Esophagus muscularis mucosa (tissue), 4 donors: ENCODE data around the gene CBL. TPM values are rescaled to one million over a fixed set of nuclear protein-coding genes. Genes with fewer than 3 reads are reported as not detected.

Experiments
- DNase-seq: peaks from one replicate; pipeline ENCODE4 v3.0.0-alpha.2; 2017; ENCODE audit errors: extremely low spot score
- H3K27ac ChIP-seq, 4 donors: fragments of 200-600 bp; sonication (generic); replicated peaks in 1 of 4; 1 replicate in 3 of 4; 2 replicates in 1 of 4; pipeline ENCODE4 v1.5.1; 2016 to 2019; ENCODE audit warnings: mild to moderate bottlenecking in 1 of 4
- H3K27me3 ChIP-seq, 4 donors: fragments of 200-600 bp; sonication (generic); one replicate each; pipeline versions ENCODE4 v1.5.1 to v1.6.0; 2016 to 2019
- H3K36me3 ChIP-seq, 4 donors: fragments of 200-600 bp; sonication (generic); one replicate each; pipeline ENCODE4 v1.5.1; 2016 to 2019
- H3K4me1 ChIP-seq, 4 donors: fragments of 200-600 bp; sonication (generic); one replicate each; pipeline ENCODE4 v1.5.1; 2016 to 2019
- H3K4me3 ChIP-seq, 4 donors: fragments of 200-600 bp; sonication (generic); 1 replicate in 2 of 4; 2 replicates in 2 of 4; pipeline ENCODE4 v1.5.1; 2016 to 2019; ENCODE audit warnings: mild to moderate bottlenecking in 4 of 4, moderate library complexity in 1 of 4
- H3K9me3 ChIP-seq, 4 donors: fragments of 200-600 bp; sonication (generic); 1 replicate in 3 of 4; 2 replicates in 1 of 4; pipeline ENCODE4 v1.5.1; 2016 to 2019
- CTCF ChIP-seq, 3 experiments: fragments of 200-600 bp in 2 of 3; fragments of 450-650 bp in 1 of 3; sonication (generic) in 2 of 3; IDR thresholded peaks; one replicate each; pipeline ENCODE4 v1.5.1; 2017 to 2019; ENCODE audit warnings: antibody characterized with exemption in 3 of 3, mild to moderate bottlenecking in 2 of 3, moderate library complexity in 1 of 3
- EP300 ChIP-seq: sonication (generic); formaldehyde crosslinking; IDR thresholded peaks from one replicate; pipeline ENCODE4 v1.6.1; 2017; ENCODE audit warnings: antibody characterized with exemption
- POLR2A ChIP-seq: fragments of 450-650 bp; IDR thresholded peaks from one replicate; pipeline ENCODE4 v1.6.1; 2017; ENCODE audit warnings: antibody characterized with exemption, moderate library complexity, mild to moderate bottlenecking, low read depth
- POLR2AphosphoS5 ChIP-seq, 2 donors: sonication (generic); formaldehyde crosslinking; IDR thresholded peaks; one replicate each; pipeline ENCODE4 v1.6.1; 2017; ENCODE audit warnings: antibody characterized with exemption in 2 of 2
- WGBS: methylation state at CpG from one replicate; pipeline ENCODE4 v1.1.5; 2018; 5-methylcytosine and 5-hydroxymethylcytosine counted together
- intact Hi-C: fragments of 100-400 bp; cut with DNase I; formaldehyde crosslinking; loops from one replicate; pipeline ENCODE4 v1.15.1; 2023
- total RNA-seq, 4 donors: library from RNA; depleted of rRNA; stranded (reverse); fragments of >200 nt; gene quantifications; one replicate each; pipeline versions ENCODE4 v1.1.0 to v1.2.1, GENCODE V29; 2016

Gene CBL
- total RNA-seq, 4 donors from 2014 or later: 20.7 to 27.7 (median 24.1) TPM

GRCh38 chr11:119187123-119187892 is 18.8 kb upstream of the CBL start:
- 85% methylated on average over 17 of the region's 21 CpGs for WGBS
- DNase-seq: no peak
- no peaks in the 10 kb centered on the region for H3K9me3 ChIP-seq
- H3K27me3 ChIP-seq: peaks cover 0 to 21% (median 0%) of the 10 kb centered on the region in 4 donors
- intact Hi-C loops: no loop called here
- H3K36me3 ChIP-seq: peaks cover 0 to 18% (median 15%) of the 10 kb centered on the region in 4 donors
- no peak overlapping the region for H3K27ac ChIP-seq
- no peak for TF ChIP-seq CTCF (IDR thresholded peaks at IDR 0.05)
- TF ChIP-seq POLR2AphosphoS5 (IDR thresholded peaks at IDR 0.05): no peak
- no peak for TF ChIP-seq POLR2A
- TF ChIP-seq EP300: no peak
- no peak overlapping the region for H3K4me3 ChIP-seq
- no peaks in the 10 kb centered on the region for H3K4me1 ChIP-seq

GRCh38 chr11:119188067-119188466 is 18.1 kb upstream of the CBL start:
- intact Hi-C loops: no loop called here
- no peaks in the 10 kb centered on the region for H3K9me3 ChIP-seq
- no peak overlapping the region for H3K4me3 ChIP-seq
- peaks cover 0 to 21% (median 0%) of the 10 kb centered on the region in 4 donors for H3K27me3 ChIP-seq
- H3K4me1 ChIP-seq: no peaks in the 10 kb centered on the region
- peaks cover 0 to 11% (median 7%) of the 10 kb centered on the region in 4 donors for H3K36me3 ChIP-seq
- 90% methylated on average over 8 of the region's 11 CpGs for WGBS
- no peak overlapping the region for H3K27ac ChIP-seq
- no peak for DNase-seq
- no peak for TF ChIP-seq EP300
- TF ChIP-seq POLR2A: no peak
- TF ChIP-seq POLR2AphosphoS5 (IDR thresholded peaks at IDR 0.05): no peak
- TF ChIP-seq CTCF (IDR thresholded peaks at IDR 0.05): no peak

DNA sequence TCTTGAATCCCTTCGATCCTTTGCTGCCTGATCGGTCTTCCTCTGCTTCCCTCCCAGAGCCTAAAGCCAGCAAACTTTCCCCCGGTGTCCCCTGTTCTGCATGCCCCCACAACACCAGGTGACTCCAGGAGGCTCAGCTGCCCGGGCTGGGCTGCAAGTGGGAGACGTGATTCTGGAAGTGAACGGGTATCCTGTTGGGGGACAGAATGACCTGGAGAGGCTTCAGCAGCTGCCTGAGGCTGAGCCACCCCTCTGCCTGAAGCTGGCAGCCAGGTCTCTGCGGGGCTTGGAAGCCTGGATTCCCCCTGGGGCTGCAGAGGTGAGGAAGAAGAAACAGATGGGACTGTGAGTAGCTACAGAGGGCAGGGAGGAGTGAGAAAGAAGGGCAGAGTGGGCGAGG is 17.3 kb upstream of the CBL start:
- intact Hi-C loops: no loop called here
- TF ChIP-seq CTCF (IDR thresholded peaks at IDR 0.05) (no peak), POLR2AphosphoS5 (IDR thresholded peaks at IDR 0.05) (no peak), EP300 (no peak), POLR2A (no peak)
- WGBS: 76% methylated on average over 8 of the region's 8 CpGs
- H3K27ac ChIP-seq: no peak overlapping the region
- H3K4me1 ChIP-seq: no peaks in the 10 kb centered on the region
- no peak overlapping the region for H3K4me3 ChIP-seq
- DNase-seq: no peak
- no peaks in the 10 kb centered on the region for H3K9me3 ChIP-seq
- peaks cover 0 to 21% (median 0%) of the 10 kb centered on the region in 4 donors for H3K27me3 ChIP-seq
- peaks cover 0 to 3% (median 0%) of the 10 kb centered on the region in 4 donors for H3K36me3 ChIP-seq

- intact Hi-C loops: no loop called here
Observed at GRCh38 chr11:119189393-119189792, 16.7 kb upstream of the CBL start.

More at GRCh38 chr11:119189393-119189792, 16.7 kb upstream of the CBL start:
- H3K4me1 ChIP-seq: no peaks in the 10 kb centered on the region
- H3K9me3 ChIP-seq: no peaks in the 10 kb centered on the region
- no peak overlapping the region for H3K27ac ChIP-seq
- 74% methylated on average over 3 of the region's 4 CpGs for WGBS
- TF ChIP-seq POLR2AphosphoS5 (IDR thresholded peaks at IDR 0.05): no peak
- TF ChIP-seq POLR2A: no peak
- no peak for TF ChIP-seq EP300
- TF ChIP-seq CTCF (IDR thresholded peaks at IDR 0.05): no peak
- H3K36me3 ChIP-seq: no peaks in the 10 kb centered on the region
- no peak for DNase-seq
- H3K27me3 ChIP-seq: peaks cover 0 to 21% (median 0%) of the 10 kb centered on the region in 4 donors
- H3K4me3 ChIP-seq: no peak overlapping the region
